Neural cell (in vitro differentiated cells): Measurements from ENCODE around the gene QRICH2.
"Not testable (repeated sequence)": the region's sequence is repeated elsewhere in the genome, so short reads cannot be mapped to it uniquely, and the experiment has no call there.

Source experiments
- CTCF ChIP-seq: fragments of 450-650 bp; IDR thresholded peaks from 2 replicates; pipeline ENCODE4 v1.5.1; 2014; ENCODE audit warnings: antibody characterized with exemption, mild to moderate bottlenecking, moderate library complexity; ENCODE audit not compliant: poor library complexity, severe bottlenecking
- EP300 ChIP-seq: fragments of 450-650 bp; conservative IDR thresholded peaks from 2 replicates; pipeline ENCODE4 v1.6.1; 2014; ENCODE audit warnings: antibody characterized with exemption, mild to moderate bottlenecking, moderate library complexity; ENCODE audit not compliant: poor library complexity, severe bottlenecking
- EZH2 ChIP-seq: fragments of 200-600, 300-800 bp; shearing (Covaris generic), sonication (generic); IDR thresholded peaks from 2 replicates; pipeline ENCODE4 v1.6.1; 2014; ENCODE audit warnings: antibody characterized with exemption, low read length, borderline replicate concordance, mild to moderate bottlenecking; ENCODE audit not compliant: insufficient read depth, poor library complexity, severe bottlenecking
- MXI1 ChIP-seq: fragments of 450-650 bp; conservative IDR thresholded peaks from 2 replicates; pipeline ENCODE4 v1.6.1; 2014; ENCODE audit warnings: antibody characterized with exemption, mild to moderate bottlenecking; ENCODE audit not compliant: poor library complexity, severe bottlenecking
- SMC3 ChIP-seq: fragments of 450-650 bp; conservative IDR thresholded peaks from 2 replicates; pipeline ENCODE4 v1.6.1; 2014; ENCODE audit warnings: antibody characterized with exemption, mild to moderate bottlenecking, moderate library complexity; ENCODE audit not compliant: poor library complexity
- TAF1 ChIP-seq: IDR thresholded peaks from 2 replicates; pipeline ENCODE4 v1.6.1; 2012; ENCODE audit warnings: low read depth

DNA sequence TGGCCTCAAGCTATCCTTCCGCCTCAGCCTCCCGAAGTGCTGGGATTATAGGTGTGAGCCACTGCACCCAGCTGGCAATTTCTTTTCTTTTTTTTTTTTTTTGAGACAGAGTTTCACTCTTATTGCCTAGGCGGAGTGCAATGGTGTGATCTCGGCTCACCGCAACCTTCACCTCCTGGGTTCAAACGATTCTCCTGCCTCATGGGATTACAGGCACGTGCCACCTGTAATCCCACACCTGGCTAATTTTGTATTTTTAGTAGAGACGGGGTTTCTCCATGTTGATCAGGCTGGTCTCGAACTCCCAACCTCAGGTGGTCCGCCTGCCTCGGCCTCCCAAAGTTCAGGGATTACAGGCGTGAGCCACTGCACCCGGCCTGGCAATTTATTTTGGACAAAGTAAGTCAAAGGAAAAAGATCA, 40.5 kb downstream of the QRICH2 start:
- not testable (repeated sequence) for TF ChIP-seq EP300, CTCF, TAF1, EZH2, SMC3, MXI1
